ENCODE results near the gene PXK.

GRCh38 chr3:58387650-58388546 is 55.2 kb downstream of the PXK start:
- TF ChIP-seq CTCF (IDR thresholded peaks at IDR 0.05; ENCODE audit: poor library complexity) (no peak), EZH2 (IDR thresholded peaks at IDR 0.05; ENCODE audit: borderline replicate concordance) (no peak)

All from hepatocyte (in vitro differentiated cells).